Measurements from ENCODE around the gene SSH2. TPM values are rescaled to one million over a fixed set of nuclear protein-coding genes. Genes with fewer than 3 reads are reported as not detected.

The SSH2 gene
- total RNA-seq, 1 experiment from 2014 or later: 22.9 TPM

GRCh38 chr17:29613352-29613837, 316.6 kb downstream of the SSH2 start:
- Mint-ChIP-seq H3K4me3 (ENCODE audit: low read depth, unreplicated experiment) (no peak overlapping the region), H3K27me3 (ENCODE audit: unreplicated experiment) (peaks cover 23% of the 10 kb centered on the region), H3K9me3 (ENCODE audit: low read depth, unreplicated experiment) (no peaks in the 10 kb centered on the region), H3K27ac (ENCODE audit: unreplicated experiment) (no peak overlapping the region), H3K36me3 (ENCODE audit: insufficient read depth, unreplicated experiment) (peaks cover 11% of the 10 kb centered on the region), H3K4me1 (ENCODE audit: low read depth, unreplicated experiment) (peaks cover 14% of the 10 kb centered on the region)
- no TSS peak for BruUV-seq (replicated peaks)
- TF ChIP-seq CTCF (IDR thresholded peaks at IDR 0.05; ENCODE audit: unreplicated experiment): no peak
- CTCF ChIA-PET: no interaction called here
- intact Hi-C loops (cut with micrococcal nuclease; ENCODE audit: unreplicated experiment): no loop called here
- no peak for DNase-seq

- Mint-ChIP-seq H3K4me1 (ENCODE audit: low read depth, unreplicated experiment) (peaks cover 14% of the 10 kb centered on the region), H3K9me3 (ENCODE audit: low read depth, unreplicated experiment) (no peaks in the 10 kb centered on the region), H3K36me3 (ENCODE audit: insufficient read depth, unreplicated experiment) (peaks cover 11% of the 10 kb centered on the region), H3K27me3 (ENCODE audit: unreplicated experiment) (peaks cover 23% of the 10 kb centered on the region), H3K4me3 (ENCODE audit: low read depth, unreplicated experiment) (no peak overlapping the region), H3K27ac (ENCODE audit: unreplicated experiment) (no peak overlapping the region)
- no TSS peak for BruUV-seq (replicated peaks)
- TF ChIP-seq CTCF (IDR thresholded peaks at IDR 0.05; ENCODE audit: unreplicated experiment): no peak
- DNase-seq: no peak
- CTCF ChIA-PET: no interaction called here
- intact Hi-C loops (cut with micrococcal nuclease; ENCODE audit: unreplicated experiment): no loop called here
Measured at GRCh38 chr17:29612404-29613280, 317.4 kb downstream of the SSH2 start.

- TF ChIP-seq CTCF (IDR thresholded peaks at IDR 0.05; ENCODE audit: unreplicated experiment): no peak
- intact Hi-C loops (cut with micrococcal nuclease; ENCODE audit: unreplicated experiment): no loop called here
- H3K4me3 Mint-ChIP-seq (ENCODE audit: low read depth, unreplicated experiment): no peak overlapping the region
- no peaks in the 10 kb centered on the region for H3K9me3 Mint-ChIP-seq (ENCODE audit: low read depth, unreplicated experiment)
- CTCF ChIA-PET: no interaction called here
- peaks cover 14% of the 10 kb centered on the region for H3K4me1 Mint-ChIP-seq (ENCODE audit: low read depth, unreplicated experiment)
- peaks cover 20% of the 10 kb centered on the region for H3K27me3 Mint-ChIP-seq (ENCODE audit: unreplicated experiment)
- H3K27ac Mint-ChIP-seq (ENCODE audit: unreplicated experiment): no peak overlapping the region
- DNase-seq: no peak
- H3K36me3 Mint-ChIP-seq (ENCODE audit: insufficient read depth, unreplicated experiment): peaks cover 11% of the 10 kb centered on the region
- BruUV-seq (replicated peaks): no TSS peak
Measured at GRCh38 chr17:29612094-29612403, 318.0 kb downstream of the SSH2 start.

- intact Hi-C loops (cut with micrococcal nuclease; ENCODE audit: unreplicated experiment): no loop called here
- Mint-ChIP-seq H3K27ac (ENCODE audit: unreplicated experiment) (no peak overlapping the region), H3K36me3 (ENCODE audit: insufficient read depth, unreplicated experiment) (peaks cover 11% of the 10 kb centered on the region), H3K4me1 (ENCODE audit: low read depth, unreplicated experiment) (peaks cover 14% of the 10 kb centered on the region), H3K9me3 (ENCODE audit: low read depth, unreplicated experiment) (no peaks in the 10 kb centered on the region), H3K4me3 (ENCODE audit: low read depth, unreplicated experiment) (no peak overlapping the region), H3K27me3 (ENCODE audit: unreplicated experiment) (peaks cover 15% of the 10 kb centered on the region)
- no peak for TF ChIP-seq CTCF (IDR thresholded peaks at IDR 0.05; ENCODE audit: unreplicated experiment)
- no TSS peak for BruUV-seq (replicated peaks)
- CTCF ChIA-PET: no interaction called here
- DNase-seq: no peak
Measured at GRCh38 chr17:29611351-29612093, 318.5 kb downstream of the SSH2 start.

Data from Calu3 (cell line).